ENCODE results near the gene AAK1.

AAK1 gene

DNA sequence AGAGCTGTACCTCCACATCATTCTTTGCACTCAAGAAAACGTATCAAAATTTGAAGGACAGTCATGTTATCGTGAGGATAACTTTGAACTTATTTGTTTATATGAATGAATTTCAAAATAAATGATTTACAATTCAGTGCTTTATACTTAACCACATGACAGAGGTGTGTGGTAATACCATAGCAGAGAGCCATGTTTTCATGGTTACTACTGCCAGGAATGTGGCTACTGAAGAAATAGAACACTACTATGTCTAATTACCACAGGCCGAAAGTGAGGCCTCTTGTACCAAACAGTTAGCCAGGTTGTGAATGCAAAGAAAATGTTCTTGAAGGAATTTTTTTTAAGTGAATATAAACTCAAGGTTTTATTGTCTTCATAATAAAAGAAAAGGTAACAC is 49.2 kb downstream of the AAK1 start:
- Histone ChIP-seq H3K79me2 (ENCODE audit: control insufficient read depth, low read length) (no peaks in the 10 kb centered on the region), H3K27ac (ENCODE audit: low read depth, low read length) (no peak overlapping the region), H3K36me3 (ENCODE audit: control insufficient read depth, low read length) (no peaks in the 10 kb centered on the region), H3K4me2 (ENCODE audit: low read length) (no peak overlapping the region), H4K20me1 (ENCODE audit: control insufficient read depth, insufficient read depth, low read depth, low read length) (no peaks in the 10 kb centered on the region), H3K4me1 (ENCODE audit: control insufficient read depth, low read length) (no peaks in the 10 kb centered on the region), H3K9me2 (replicated peaks; ENCODE audit: control insufficient read depth, low read length) (no peaks in the 10 kb centered on the region), H3K27me3 (ENCODE audit: control insufficient read depth, low read length) (peaks cover 17% of the 10 kb centered on the region), H3K4me3 (ENCODE audit: low read length) (no peak overlapping the region), H3F3A (ENCODE audit: control insufficient read depth, insufficient read depth) (no peaks in the 10 kb centered on the region), H3K9me3 (ENCODE audit: control insufficient read depth, insufficient read depth, low read length) (no peaks in the 10 kb centered on the region)
- no peak for TF ChIP-seq EZH2phosphoT487 (IDR thresholded peaks at IDR 0.05; ENCODE audit: borderline replicate concordance, low read length)
- TF ChIP-seq CTCF (IDR thresholded peaks at IDR 0.05; ENCODE audit: low read depth, low read length, poor library complexity, severe bottlenecking), result no peak

GRCh38 chr2:69592511-69592910 is 51.0 kb downstream of the AAK1 start:
- Histone ChIP-seq H3K4me3 (ENCODE audit: low read length) (no peak overlapping the region), H3K36me3 (ENCODE audit: control insufficient read depth, low read length) (no peaks in the 10 kb centered on the region), H3K9me2 (replicated peaks; ENCODE audit: control insufficient read depth, low read length) (no peaks in the 10 kb centered on the region), H3K4me1 (ENCODE audit: control insufficient read depth, low read length) (no peaks in the 10 kb centered on the region), H3K4me2 (ENCODE audit: low read length) (no peak overlapping the region), H3K79me2 (ENCODE audit: control insufficient read depth, low read length) (no peaks in the 10 kb centered on the region), H3K9me3 (ENCODE audit: control insufficient read depth, insufficient read depth, low read length) (no peaks in the 10 kb centered on the region), H3K27ac (ENCODE audit: low read depth, low read length) (no peak overlapping the region), H3K27me3 (ENCODE audit: control insufficient read depth, low read length) (peaks cover 11% of the 10 kb centered on the region), H3F3A (ENCODE audit: control insufficient read depth, insufficient read depth) (no peaks in the 10 kb centered on the region), H4K20me1 (ENCODE audit: control insufficient read depth, insufficient read depth, low read depth, low read length) (no peaks in the 10 kb centered on the region)
- TF ChIP-seq CTCF (IDR thresholded peaks at IDR 0.05; ENCODE audit: low read depth, low read length, poor library complexity, severe bottlenecking) (no peak), EZH2phosphoT487 (IDR thresholded peaks at IDR 0.05; ENCODE audit: borderline replicate concordance, low read length) (no peak)

GRCh38 chr2:69589973-69590652 is 53.4 kb downstream of the AAK1 start:
- Histone ChIP-seq H3K4me2 (ENCODE audit: low read length) (no peak overlapping the region), H3K27ac (ENCODE audit: low read depth, low read length) (no peak overlapping the region), H3K4me3 (ENCODE audit: low read length) (no peak overlapping the region)

More at GRCh38 chr2:69589973-69590652, 53.4 kb downstream of the AAK1 start:
- H3F3A ChIP-seq (ENCODE audit: control insufficient read depth, insufficient read depth), result no peaks in the 10 kb centered on the region
- TF ChIP-seq EZH2phosphoT487 (IDR thresholded peaks at IDR 0.05; ENCODE audit: borderline replicate concordance, low read length) (no peak), CTCF (IDR thresholded peaks at IDR 0.05; ENCODE audit: low read depth, low read length, poor library complexity, severe bottlenecking) (no peak)
- peaks cover 7% of the 10 kb centered on the region for H3K27me3 ChIP-seq (ENCODE audit: control insufficient read depth, low read length)
- H3K4me1 ChIP-seq (ENCODE audit: control insufficient read depth, low read length), result no peaks in the 10 kb centered on the region
- no peaks in the 10 kb centered on the region for H3K9me3 ChIP-seq (ENCODE audit: control insufficient read depth, insufficient read depth, low read length)
- H4K20me1 ChIP-seq (ENCODE audit: control insufficient read depth, insufficient read depth, low read depth, low read length), result no peaks in the 10 kb centered on the region
- H3K9me2 ChIP-seq (replicated peaks; ENCODE audit: control insufficient read depth, low read length), result no peaks in the 10 kb centered on the region
- H3K79me2 ChIP-seq (ENCODE audit: control insufficient read depth, low read length), result no peaks in the 10 kb centered on the region
- H3K36me3 ChIP-seq (ENCODE audit: control insufficient read depth, low read length), result no peaks in the 10 kb centered on the region

All from DOHH2 (cell line).